Omental fat pad (tissue), 4 donors: ENCODE results near the gene SEPTIN10. TPM values are rescaled to one million over a fixed set of nuclear protein-coding genes. Genes with fewer than 3 reads are reported as not detected.
A peak's percentile ranks its signal among the peaks of the same experiment; 100 is the strongest.

ENCODE experiments used
- ATAC-seq: fragments of 150-250 bp; one replicate; pipeline ENCODE4 v1.9.1; 2016; ENCODE audit warnings: mild to moderate bottlenecking, moderate library complexity; ENCODE audit not compliant: low FRiP score
- DNase-seq: peaks from one replicate; pipeline ENCODE4 v3.0.0-alpha.2; 2019; ENCODE audit warnings: low spot score
- CTCF ChIP-seq, 3 donors: fragments of 450-650 bp; IDR thresholded peaks; one replicate each; pipeline ENCODE4 v1.5.1; 2016 to 2017; ENCODE audit warnings: antibody characterized with exemption in 3 of 3, mild to moderate bottlenecking in 3 of 3, moderate library complexity in 2 of 3
- total RNA-seq, 4 donors: library from RNA; depleted of rRNA; stranded (reverse); fragments of >200 nt; gene quantifications; one replicate each; pipeline ENCODE4 v1.1.0, GENCODE V29; 2016

SEPTIN10 gene
- total RNA-seq, 4 donors from 2014 or later: 55.0 to 116 (median 75.1) TPM

GRCh38 chr2:109638795-109639194, 25.0 kb upstream of the SEPTIN10 start:
- ATAC-seq: no peak
- no peak for TF ChIP-seq CTCF (IDR thresholded peaks at IDR 0.05)
- DNase-seq: no peak

DNA sequence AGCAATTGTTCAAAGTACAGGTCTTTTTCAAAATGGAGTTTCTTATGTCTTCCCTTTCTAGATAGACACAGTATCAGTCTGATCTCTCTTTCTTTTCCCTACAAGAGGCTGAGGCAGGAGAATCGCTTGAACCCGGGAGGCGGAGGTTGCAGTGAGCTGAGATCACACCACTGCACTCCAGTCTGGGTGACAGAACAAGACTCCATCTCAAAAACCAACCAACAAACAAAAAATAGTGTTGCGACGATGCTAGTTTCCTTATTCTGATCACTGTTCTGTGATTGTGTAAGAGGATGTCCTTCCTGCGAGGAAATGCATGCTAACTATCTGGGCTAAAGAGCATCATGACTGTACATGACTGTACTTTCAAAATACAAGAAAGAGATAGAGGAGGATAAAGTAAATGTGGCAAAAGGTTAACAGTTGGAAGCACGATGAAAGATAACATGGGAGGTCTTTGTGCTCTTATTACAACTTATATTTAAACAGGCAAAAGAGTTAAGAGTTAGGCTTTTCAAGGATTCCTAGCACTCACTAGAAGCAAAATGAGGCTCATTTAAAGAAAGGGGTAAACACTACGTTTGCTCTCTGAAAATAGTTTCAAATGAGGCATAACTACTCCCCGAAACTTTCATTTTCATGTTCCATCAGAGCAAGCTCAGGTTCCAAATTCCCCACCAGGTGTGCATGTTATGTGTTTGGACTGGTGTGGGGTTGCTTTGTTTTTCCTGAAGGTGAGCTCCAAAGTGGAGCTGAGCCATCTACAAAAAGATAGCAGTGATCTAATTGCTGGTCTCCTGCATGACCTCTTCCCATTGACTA, 24.2 kb upstream of the SEPTIN10 start:
- ATAC-seq (no peak), DNase-seq (no peak)
- no peak for TF ChIP-seq CTCF (IDR thresholded peaks at IDR 0.05)

GRCh38 chr2:109636317-109636716, 22.6 kb upstream of the SEPTIN10 start:
- no peak for DNase-seq
- no peak for TF ChIP-seq CTCF (IDR thresholded peaks at IDR 0.05)
- ATAC-seq: peak; percentile 41

DNA sequence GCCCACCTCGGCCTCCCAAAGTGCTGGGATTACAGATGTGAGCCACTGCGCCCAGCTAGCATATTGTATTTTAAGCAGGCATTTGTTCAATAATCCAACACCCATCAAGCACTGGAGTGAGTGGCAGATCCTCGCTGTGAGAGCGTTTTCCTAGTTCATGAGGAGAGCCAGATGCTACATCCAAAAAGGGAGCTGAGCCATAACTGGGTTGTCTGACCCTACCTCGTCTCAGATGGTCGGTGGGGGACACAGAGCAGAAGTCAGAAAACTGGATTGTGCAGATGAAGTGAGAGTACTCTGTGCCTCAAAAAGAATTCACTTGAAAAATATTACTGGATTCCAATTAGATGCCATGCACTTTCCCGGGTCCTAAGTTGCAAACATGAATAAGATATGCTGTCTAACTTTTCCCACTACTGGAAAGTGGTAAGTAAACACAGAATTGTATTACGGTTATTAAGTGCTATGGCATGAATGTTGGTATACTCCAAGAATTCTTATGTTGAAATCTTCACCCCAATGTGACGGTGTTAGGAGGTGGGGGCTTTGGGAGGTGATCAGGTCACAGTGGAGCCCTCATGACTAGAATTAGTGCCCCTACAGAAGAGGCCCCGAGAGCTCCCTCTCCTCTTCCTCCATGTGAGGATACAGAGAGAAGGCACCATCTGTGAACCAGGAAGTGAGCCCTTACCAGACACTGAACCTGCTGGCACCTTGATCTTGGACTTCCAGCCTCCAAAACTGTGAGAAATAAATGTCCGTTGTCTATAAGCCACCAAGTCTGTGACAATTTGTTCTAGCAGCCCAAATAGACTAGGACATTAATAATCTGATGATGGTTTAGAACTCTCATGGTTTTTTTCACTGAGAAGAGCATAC, 21.9 kb upstream of the SEPTIN10 start:
- DNase-seq: no peak
- TF ChIP-seq CTCF (IDR thresholded peaks at IDR 0.05): no peak
- ATAC-seq: no peak

GRCh38 chr2:109633284-109633961, 19.7 kb upstream of the SEPTIN10 start:
- ATAC-seq (no peak), DNase-seq (no peak)
- TF ChIP-seq CTCF (IDR thresholded peaks at IDR 0.05): no peak

DNA sequence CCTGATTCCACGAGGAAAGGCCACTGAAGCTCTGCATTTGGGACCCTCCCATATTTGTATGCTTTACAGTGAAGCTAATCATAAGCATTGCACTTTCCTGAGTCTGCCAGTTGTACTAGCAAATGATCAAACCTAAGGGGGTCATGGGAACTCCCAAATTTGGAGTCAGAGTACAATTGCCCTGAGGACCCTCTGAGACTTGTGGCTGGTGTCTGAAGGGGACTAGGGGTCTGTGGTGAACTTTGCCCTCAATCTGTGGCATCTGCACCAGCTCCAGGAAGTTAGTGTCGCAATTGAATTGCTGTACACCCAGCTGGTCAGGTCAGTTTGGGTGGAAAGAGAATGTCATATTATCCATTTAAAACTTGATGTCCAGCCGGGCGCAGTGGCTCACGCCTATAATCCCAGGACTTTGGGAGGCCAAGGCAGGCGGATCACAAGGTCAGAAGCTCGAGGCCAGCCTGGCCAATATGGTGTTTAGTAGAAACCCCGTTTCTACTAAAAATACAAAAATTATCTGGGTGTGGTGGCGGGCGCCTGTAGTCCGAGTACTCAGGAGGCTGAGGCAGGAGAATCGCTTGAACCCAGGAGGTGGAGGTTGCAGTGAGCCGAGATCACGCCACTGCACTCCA, 18.5 kb upstream of the SEPTIN10 start:
- no peak for DNase-seq
- no peak for ATAC-seq
- TF ChIP-seq CTCF (IDR thresholded peaks at IDR 0.05): no peak
